DOHH2 (cell line): ENCODE data around the gene JPH2.

Experiments used
- H3F3A ChIP-seq: fragments of 200-600 bp; sonication (generic), shearing (Covaris generic); 2 replicates; pipeline ENCODE4 v1.6.0; 2016; ENCODE audit warnings: antibody characterized with exemption, mild to moderate bottlenecking; ENCODE audit not compliant: control insufficient read depth, insufficient read depth
- H3K27ac ChIP-seq: fragments of 200-600 bp; sonication (generic); 2 replicates; pipeline ENCODE4 v1.5.1; 2014; ENCODE audit warnings: low read depth, mild to moderate bottlenecking, low read length, moderate library complexity
- H3K27me3 ChIP-seq: fragments of 200-600 bp; sonication (generic); 2 replicates; pipeline ENCODE4 v1.6.1; 2014; ENCODE audit warnings: mild to moderate bottlenecking, low read length, mixed read lengths; ENCODE audit not compliant: control insufficient read depth
- H3K36me3 ChIP-seq: fragments of 200-600 bp; sonication (generic); 2 replicates; pipeline ENCODE4 v1.6.1; 2014; ENCODE audit warnings: mild to moderate bottlenecking, low read length, moderate library complexity, mixed read lengths; ENCODE audit not compliant: control insufficient read depth
- H3K4me1 ChIP-seq: fragments of 200-600 bp; sonication (generic); 2 replicates; pipeline ENCODE4 v1.6.1; 2014; ENCODE audit warnings: mild to moderate bottlenecking, low read length, mixed read lengths; ENCODE audit not compliant: control insufficient read depth
- H3K4me2 ChIP-seq: fragments of 200-600 bp; sonication (generic); 2 replicates; pipeline ENCODE4 v1.6.0; 2014; ENCODE audit warnings: mild to moderate bottlenecking, low read length, moderate library complexity
- H3K4me3 ChIP-seq: fragments of 200-600 bp; sonication (generic); 2 replicates; pipeline ENCODE4 v1.5.1; 2014; ENCODE audit warnings: mild to moderate bottlenecking, low read length, mixed read lengths
- H3K79me2 ChIP-seq: fragments of 200-600 bp; sonication (generic); 2 replicates; pipeline ENCODE4 v1.6.1; 2014; ENCODE audit warnings: mild to moderate bottlenecking, low read length, mixed read lengths; ENCODE audit not compliant: control insufficient read depth
- H3K9me2 ChIP-seq: fragments of 200-600 bp; sonication (generic); replicated peaks from 2 replicates; pipeline ENCODE4 v1.6.1; 2014; ENCODE audit warnings: mild to moderate bottlenecking, low read length, mixed read lengths; ENCODE audit not compliant: control insufficient read depth
- H3K9me3 ChIP-seq: fragments of 200-600 bp; sonication (generic); 2 replicates; pipeline ENCODE4 v1.6.1; 2014; ENCODE audit warnings: antibody characterized with exemption, low read length, mixed read lengths; ENCODE audit not compliant: control insufficient read depth, insufficient read depth
- H4K20me1 ChIP-seq: fragments of 200-600 bp; sonication (generic); 2 replicates; pipeline ENCODE4 v1.6.0; 2014; ENCODE audit warnings: low read depth, mild to moderate bottlenecking, antibody characterized with exemption, low read length, moderate library complexity; ENCODE audit not compliant: control insufficient read depth, insufficient read depth
- CTCF ChIP-seq: fragments of 200-600 bp; sonication (generic); IDR thresholded peaks from one replicate; pipeline ENCODE4 v1.5.1; 2014; ENCODE audit warnings: antibody characterized with exemption, mild to moderate bottlenecking, low read depth, low read length; ENCODE audit not compliant: poor library complexity, severe bottlenecking
- EZH2phosphoT487 ChIP-seq: fragments of 200-600 bp; sonication (generic); IDR thresholded peaks from 2 replicates; pipeline ENCODE4 v1.6.1; 2017; ENCODE audit warnings: borderline replicate concordance, mild to moderate bottlenecking, antibody characterized with exemption, low read length, moderate library complexity, mixed read lengths

JPH2 gene

GRCh38 chr20:44187054-44187771 lies at the start of gene JPH2:
TSS of gene JPH2 (minus strand) at chr20:44187188. CDS start at chr20:44186705, 483 bp downstream.
- Histone ChIP-seq H3K9me2 (no peaks in the 10 kb centered on the region), H3K4me3 (peak within 1 kb of the TSS; percentile 33), H3F3A (no peaks in the 10 kb centered on the region), H4K20me1 (no peaks in the 10 kb centered on the region), H3K4me2 (peak within 1 kb of the TSS; percentile 61), H3K4me1 (peaks cover 13% of the 10 kb centered on the region), H3K36me3 (no peaks in the 10 kb centered on the region), H3K27ac (no peak within 1 kb of the TSS), H3K79me2 (no peaks in the 10 kb centered on the region), H3K9me3 (no peaks in the 10 kb centered on the region), H3K27me3 (peaks cover 28% of the 10 kb centered on the region)
- TF ChIP-seq CTCF (no peak), EZH2phosphoT487 (no peak)

- Histone ChIP-seq H3K4me2 (no peak overlapping the region), H3K9me2 (no peaks in the 10 kb centered on the region), H3K9me3 (no peaks in the 10 kb centered on the region)
Measured at GRCh38 chr20:44235702-44236101, 48.7 kb upstream of the JPH2 start.

GRCh38 chr20:44234566-44235317 lies 47.8 kb upstream of the JPH2 start:
- TF ChIP-seq CTCF (no peak), EZH2phosphoT487 (no peak)
- no peak overlapping the region for H3K4me2 ChIP-seq
- H3K79me2 ChIP-seq = no peaks in the 10 kb centered on the region
- H3K27me3 ChIP-seq = no peaks in the 10 kb centered on the region
- no peaks in the 10 kb centered on the region for H3K4me1 ChIP-seq
- H3K9me3 ChIP-seq = no peaks in the 10 kb centered on the region
- no peaks in the 10 kb centered on the region for H3K9me2 ChIP-seq
- H3K36me3 ChIP-seq = no peaks in the 10 kb centered on the region
- no peak overlapping the region for H3K4me3 ChIP-seq
- H4K20me1 ChIP-seq = no peaks in the 10 kb centered on the region
- no peak overlapping the region for H3K27ac ChIP-seq
- no peaks in the 10 kb centered on the region for H3F3A ChIP-seq

More at GRCh38 chr20:44235702-44236101, 48.7 kb upstream of the JPH2 start:
- Histone ChIP-seq H3K4me3 (no peak overlapping the region), H4K20me1 (no peaks in the 10 kb centered on the region), H3K27ac (no peak overlapping the region), H3F3A (no peaks in the 10 kb centered on the region), H3K36me3 (no peaks in the 10 kb centered on the region), H3K4me1 (no peaks in the 10 kb centered on the region), H3K27me3 (no peaks in the 10 kb centered on the region), H3K79me2 (no peaks in the 10 kb centered on the region)
- TF ChIP-seq EZH2phosphoT487 = no peak
